K562 (cell line): ENCODE data around the gene CD300LD. TPM values are rescaled to one million over a fixed set of nuclear protein-coding genes. Genes with fewer than 3 reads are reported as not detected.
"Not testable (repeated sequence)": the region's sequence is repeated elsewhere in the genome, so short reads cannot be mapped to it uniquely, and the experiment has no call there.

ENCODE experiments used
- ATAC-seq: fragments of 200-7000 bp; cut with Tn5 transposase; 3 replicates; pipeline ENCODE4 v1.9.1; 2020; ENCODE audit warnings: moderate library complexity
- BruUV-seq: library from RNA; stranded (reverse); fragments of 400-500 nt; replicated peaks from 2 replicates; lab custom pipeline; 2021; lab: Mats Ljungman, UMichigan
- CTCF ChIA-PET: fragments of 300-600 bp; formaldehyde crosslinking; extraction: SDS; loops from one replicate; lab custom pipeline; 2021; ENCODE audit warnings: low intra/inter-chr PET ratio; lab: Yijun Ruan, JAX
- POLR2A ChIA-PET: fragments of 300-600, 350-650 bp; sonication (Branson Sonifier 250); formaldehyde crosslinking; extraction: SDS; loops from one replicate; lab custom pipeline; 2021; ENCODE audit warnings: antibody characterized with exemption, inconsistent platforms; lab: Yijun Ruan, JAX
- DNase-seq, 4 experiments: peaks; one replicate each; pipeline versions ENCODE4 v3.0.0 to v3.0.0-alpha.2; 2011 to 2018; ENCODE audit warnings: low spot score in 3 of 4, mixed read lengths in 3 of 4; ENCODE audit errors: extremely low read depth in 1 of 4
- FAIRE-seq: peaks from 2 replicates; lab custom pipeline; 2011; peaks lifted over from hg19 to GRCh38; lab: Jason Lieb, UNC
- H2AFZ ChIP-seq: 2 replicates; pipeline ENCODE4 v1.6.0; 2011; ENCODE audit warnings: low read depth, low read length, control low read depth, inconsistent platforms
- H3K27ac ChIP-seq: fragments of 200-600 bp; 3 replicates; pipeline ENCODE4 v1.8.0; 2011; ENCODE audit warnings: low read depth, mild to moderate bottlenecking, control low read depth, inconsistent platforms, low read length, moderate library complexity, mixed read lengths; ENCODE audit errors: extremely low read depth
- H3K27me3 ChIP-seq, 2 experiments: fragments of 300-600 bp in 1 of 2; 2 replicates in 1 of 2; 3 replicates in 1 of 2; pipeline versions ENCODE4 v1.6.0 to v1.8.0; 2011; ENCODE audit warnings: inconsistent platforms in 2 of 2, low read length in 2 of 2, mild to moderate bottlenecking in 1 of 2, mixed read lengths in 1 of 2, moderate library complexity in 1 of 2; ENCODE audit not compliant: control insufficient read depth in 2 of 2, insufficient read depth in 2 of 2
- H3K36me3 ChIP-seq: fragments of 300-600 bp; 3 replicates; pipeline ENCODE4 v1.8.0; 2011; ENCODE audit warnings: mild to moderate bottlenecking, low read length, inconsistent platforms; ENCODE audit not compliant: control insufficient read depth, insufficient read depth
- H3K4me1 ChIP-seq, 2 experiments: fragments of 200-600 bp in 1 of 2; replicated peaks in 1 of 2; 2 replicates in 1 of 2; 3 replicates in 1 of 2; pipeline versions ENCODE4 v1.5.1 to v1.8.0; 2011; ENCODE audit warnings: inconsistent platforms in 2 of 2, low read length in 2 of 2, mild to moderate bottlenecking in 1 of 2, mixed read lengths in 1 of 2, moderate library complexity in 1 of 2; ENCODE audit not compliant: control insufficient read depth in 2 of 2, insufficient read depth in 2 of 2
- H3K4me2 ChIP-seq: 2 replicates; pipeline ENCODE4 v1.6.1; 2011; ENCODE audit warnings: low read length, control low read depth, inconsistent platforms, mixed read lengths; ENCODE audit not compliant: insufficient read depth
- H3K4me3 ChIP-seq: fragments of 200-600 bp; sonication (generic), shearing (Covaris generic); 2 replicates; pipeline ENCODE4 v1.5.1; 2016; ENCODE audit warnings: control low read depth, inconsistent platforms
- H3K79me2 ChIP-seq: fragments of 200-600 bp; 3 replicates; pipeline ENCODE4 v1.8.0; 2011; ENCODE audit warnings: low read length, inconsistent platforms; ENCODE audit not compliant: control insufficient read depth, insufficient read depth
- H3K9ac ChIP-seq, 2 experiments: 2 replicates each; pipeline versions ENCODE4 v1.6.0 to v1.6.1; 2011; ENCODE audit warnings: low read depth in 2 of 2, low read length in 2 of 2, control low read depth in 1 of 2, inconsistent platforms in 1 of 2, mild to moderate bottlenecking in 1 of 2, mixed read lengths in 1 of 2; ENCODE audit not compliant: insufficient read depth in 1 of 2
- H3K9me1 ChIP-seq: one replicate; pipeline ENCODE4 v1.6.0; 2011; ENCODE audit warnings: inconsistent platforms, mild to moderate bottlenecking, low read length, moderate library complexity; ENCODE audit not compliant: control insufficient read depth, insufficient read depth
- H3K9me3 ChIP-seq: replicated peaks from 2 replicates; pipeline ENCODE4 v1.5.1; 2011; ENCODE audit warnings: low read depth, low read length, inconsistent platforms; ENCODE audit not compliant: control insufficient read depth, insufficient read depth
- H4K20me1 ChIP-seq: replicated peaks from 2 replicates; pipeline ENCODE4 v1.6.1; 2011; ENCODE audit warnings: low read length, inconsistent platforms, mixed read lengths; ENCODE audit not compliant: control insufficient read depth, insufficient read depth
- CSDE1 ChIP-seq, 2 experiments: fragments of 450-650 bp; IDR thresholded peaks; 2 replicates each; pipeline ENCODE4 v1.6.1; 2016; ENCODE audit warnings: mild to moderate bottlenecking in 1 of 2
- KDM1A ChIP-seq, 2 experiments: fragments of 450-650 bp; IDR thresholded peaks; 2 replicates each; pipeline ENCODE4 v1.6.1; 2016; ENCODE audit warnings: mild to moderate bottlenecking in 2 of 2
- LEF1 ChIP-seq: fragments of 450-650 bp; IDR thresholded peaks from 2 replicates; pipeline ENCODE4 v1.6.1; 2016; ENCODE audit warnings: mild to moderate bottlenecking
- STAT5A ChIP-seq: IDR thresholded peaks from 2 replicates; pipeline ENCODE4 v1.6.1; 2012; ENCODE audit warnings: low read length, inconsistent platforms, borderline replicate concordance
- ZBTB11 ChIP-seq, 3 experiments: fragments of 200-800 bp in 1 of 3; fragments of 250-450 bp in 1 of 3; fragments of 450-650 bp in 1 of 3; sonication (Bioruptor Pico) in 1 of 3; sonication (Bioruptor generic) in 1 of 3; formaldehyde crosslinking in 1 of 3; IDR thresholded peaks; 2 replicates each; pipeline versions ENCODE4 v1.6.1 to v1.8.0; 2016 to 2022; ENCODE audit warnings: mild to moderate bottlenecking in 2 of 3, missing genetic modification characterization in 2 of 3, missing compliant biosample characterization in 1 of 3, moderate library complexity in 1 of 3
- ZNF121 ChIP-seq: sonication (generic); formaldehyde crosslinking; conservative IDR thresholded peaks from 2 replicates; pipeline ENCODE4 v1.8.0; 2022; ENCODE audit warnings: missing genetic modification reagents
- ZNF695 ChIP-seq: fragments of 450-650 bp; formaldehyde crosslinking; IDR thresholded peaks from 2 replicates; pipeline ENCODE4 v1.4.0; 2020; ENCODE audit warnings: mild to moderate bottlenecking, moderate library complexity
- WGBS: fragments of 100-300 bp; shearing (Covaris generic); methylation state at CpG from one replicate; pipeline ENCODE4 v1.1.6; 2016; ENCODE audit warnings: low coverage, mixed read lengths; ENCODE audit not compliant: insufficient coverage; ENCODE audit errors: missing lambda C conversion rate; 5-methylcytosine and 5-hydroxymethylcytosine counted together
- in situ Hi-C: fragments of 300-500 bp; cut with MboI; formaldehyde crosslinking; loops from 4 replicates; pipeline ENCODE4 v1.15.0; 2018; ENCODE audit warnings: inconsistent platforms, mixed read lengths
- intact Hi-C: fragments of 100-400 bp; cut with micrococcal nuclease; formaldehyde crosslinking; loops from 2 replicates; pipeline ENCODE4 v1.14.2; 2022
- polyA plus RNA-seq, 8 experiments: library from polyadenylated mRNA; depleted of rRNA in 4 of 8; stranded (reverse) in 5 of 8; unstranded in 3 of 8; fragments of >200 nt; fragmentation: Nextera tagmentation in 2 of 8; fragmentation: Illumina TruSeq in 1 of 8; extraction: Ambion mirVana in 2 of 8; extraction: Trizol in 1 of 8; gene quantifications; 2 replicates each; pipeline versions ENCODE4 v1.2.1 to v1.2.3, GENCODE V29; 2011 to 2014; ENCODE audit warnings: inconsistent platforms in 1 of 8, missing spikeins in 1 of 8
- total RNA-seq, 7 experiments: library from RNA; depleted of rRNA in 6 of 7; stranded (reverse); fragments of >200 nt in 6 of 7; fragmentation: Illumina TruSeq in 2 of 7; extraction: Trizol in 2 of 7; gene quantifications; 2 replicates each; pipeline versions ENCODE4 v1.2.1 to v1.2.3, GENCODE V29; 2011 to 2021; ENCODE audit warnings: low replicate concordance in 1 of 7

CD300LD gene
- total and polyA plus RNA-seq, 9 of the 15 experiments (the other 6 are each of a cell fraction or from before 2014, with no cell fraction given): not detected

- ChIA-PET POLR2A (interaction anchor here (1.1 kb wide), 1 partner anchor 106 kb away, joined by 4 read pairs; no protein-coding TSS in a partner anchor), CTCF (no interaction called here)
- no peak overlapping the region for H3K4me2 ChIP-seq
- TF ChIP-seq STAT5A (no peak), ZBTB11 (CRISPR knock-in tag; IDR thresholded peaks at IDR 0.05) (no peak), CSDE1 (IDR thresholded peaks at IDR 0.05) (no peak), KDM1A (IDR thresholded peaks at IDR 0.05) (no peak), ZNF121 (CRISPR knock-in tag) (no peak), ZNF695 (CRISPR knock-in tag) (no peak), LEF1 (no peak)
- FAIRE-seq (no peak), DNase-seq (no peak), ATAC-seq (no peak)
- H3K4me3 ChIP-seq: no peak overlapping the region
- H2AFZ ChIP-seq: no peak overlapping the region
- no peaks in the 10 kb centered on the region for H3K9me1 ChIP-seq
- peaks cover 8 to 35% of the 10 kb centered on the region in 2 experiments; a peak in 4 of 5 replicates for H3K27me3 ChIP-seq
- H3K4me1 ChIP-seq: no peaks in the 10 kb centered on the region
- no peak overlapping the region for H3K9ac ChIP-seq
- H3K9me3 ChIP-seq: no peaks in the 10 kb centered on the region
- intact Hi-C loops: no loop called here
- BruUV-seq: no TSS peak
- no peaks in the 10 kb centered on the region for H3K79me2 ChIP-seq
- in situ Hi-C loops: no loop called here
- H4K20me1 ChIP-seq: 0 out of 2 replicates have a peak, but pooled peaks cover 7% of the 10 kb centered on the region
- 0% methylated on average over 5 of the region's 5 CpGs for WGBS
- H3K27ac ChIP-seq: no peak overlapping the region
- H3K36me3 ChIP-seq: no peaks in the 10 kb centered on the region
Observed at GRCh38 chr17:74574489-74575142, 17.5 kb downstream of the CD300LD start.

GRCh38 chr17:74573635-74574034, 18.4 kb downstream of the CD300LD start:
- CTCF ChIA-PET: not testable (repeated sequence)
- peaks cover 8 to 37% of the 10 kb centered on the region in 2 experiments; a peak in 4 of 5 replicates for H3K27me3 ChIP-seq

More at GRCh38 chr17:74573635-74574034, 18.4 kb downstream of the CD300LD start:
- H2AFZ ChIP-seq, in situ Hi-C loops, H3K4me1 ChIP-seq, H3K9me1 ChIP-seq, intact Hi-C loops, FAIRE-seq, H3K4me2 ChIP-seq, H3K9ac ChIP-seq, H3K9me3 ChIP-seq, H4K20me1 ChIP-seq, ATAC-seq, DNase-seq, H3K4me3 ChIP-seq, H3K36me3 ChIP-seq, BruUV-seq, H3K79me2 ChIP-seq, H3K27ac ChIP-seq: not testable (repeated sequence)
- POLR2A ChIA-PET: interaction anchor here (0.9 kb wide), 1 partner anchor 9 kb away, joined by 4 read pairs; no protein-coding TSS in a partner anchor
